ENCODE measurements around the gene UGT1A10.
"Not testable (repeated sequence)": the region's sequence is repeated elsewhere in the genome, so short reads cannot be mapped to it uniquely, and the experiment has no call there.

The UGT1A10 gene

DNA sequence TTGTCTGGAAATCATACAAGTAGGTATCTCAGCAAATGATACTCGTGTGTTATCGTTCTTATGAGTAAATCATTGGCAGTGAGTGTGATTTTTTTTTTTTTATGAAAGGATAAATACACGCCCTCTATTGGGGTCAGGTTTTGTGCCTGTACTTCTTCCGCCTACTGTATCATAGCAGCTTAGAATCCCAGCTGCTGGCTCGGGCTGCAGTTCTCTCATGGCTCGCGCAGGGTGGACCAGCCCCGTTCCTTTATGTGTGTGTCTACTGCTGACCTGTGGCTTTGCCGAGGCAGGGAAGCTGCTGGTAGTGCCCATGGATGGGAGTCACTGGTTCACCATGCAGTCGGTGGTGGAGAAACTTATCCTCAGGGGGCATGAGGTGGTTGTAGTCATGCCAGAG, at the start of gene UGT1A10:
Gene UGT1A10 (plus strand): TSS at position 143 of the 400 bp plus-strand sequence. CDS start 75 bp downstream, at position 218.
- DNase-seq = not testable (repeated sequence)

DNA sequence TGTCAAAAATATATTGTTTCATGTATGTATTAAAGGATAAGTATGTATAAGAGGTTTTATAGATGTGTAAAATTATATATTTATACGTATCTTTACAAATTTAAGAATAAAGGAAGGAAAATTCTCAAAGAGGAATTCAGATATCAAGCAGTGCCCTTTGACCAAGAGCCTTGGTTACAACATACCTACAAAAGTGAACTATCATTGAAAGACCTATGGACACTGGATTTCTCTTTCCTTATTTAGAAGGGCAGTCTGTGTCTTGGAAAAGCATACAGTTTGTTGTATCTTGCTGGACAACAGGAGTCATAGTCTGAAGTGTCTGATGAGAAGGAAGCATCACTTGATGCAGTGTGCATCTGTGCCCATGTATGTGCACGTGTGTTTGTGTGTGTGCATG, 47.8 kb upstream of the UGT1A10 start:
- no peak for DNase-seq

DNA sequence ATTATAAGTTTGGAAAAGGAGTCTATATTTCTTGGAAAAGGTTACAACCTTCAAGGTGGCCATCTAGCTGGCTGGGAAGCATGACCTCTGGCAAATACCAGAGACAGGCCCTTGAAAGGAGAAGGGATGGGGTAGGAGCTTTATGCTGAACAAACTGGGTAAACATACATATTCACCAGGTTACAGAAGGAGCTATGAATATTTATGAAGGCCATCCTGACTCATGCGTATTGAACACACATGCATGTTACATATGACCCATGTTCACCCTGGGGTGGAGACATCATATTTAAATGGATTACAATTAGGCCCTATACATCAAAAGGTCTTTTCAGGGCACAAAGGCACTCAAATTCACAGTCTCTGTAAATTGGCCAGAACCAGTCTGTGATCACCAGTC, 43.5 kb upstream of the UGT1A10 start:
- not testable (repeated sequence) for DNase-seq

DNA sequence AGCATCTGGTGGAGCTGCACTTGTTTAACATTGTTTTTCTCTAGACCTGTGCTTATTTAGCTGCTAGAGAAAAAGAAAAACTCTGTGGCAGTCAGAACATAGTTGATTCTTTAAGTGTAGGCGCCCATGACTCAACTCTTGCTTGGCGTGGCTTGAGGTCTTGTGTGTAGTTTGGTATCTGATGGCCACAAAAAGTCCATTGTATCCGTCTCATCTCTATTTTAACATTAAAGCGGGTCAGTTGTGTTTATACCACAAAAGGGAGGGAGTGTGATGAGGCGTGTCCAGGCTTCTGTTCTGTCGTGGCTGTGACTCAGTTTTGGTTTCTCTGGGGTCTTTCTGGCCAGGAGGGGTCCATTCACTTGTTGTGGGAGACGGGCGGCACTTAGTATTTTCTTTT, 43.0 kb upstream of the UGT1A10 start:
- DNase-seq = no peak

DNA sequence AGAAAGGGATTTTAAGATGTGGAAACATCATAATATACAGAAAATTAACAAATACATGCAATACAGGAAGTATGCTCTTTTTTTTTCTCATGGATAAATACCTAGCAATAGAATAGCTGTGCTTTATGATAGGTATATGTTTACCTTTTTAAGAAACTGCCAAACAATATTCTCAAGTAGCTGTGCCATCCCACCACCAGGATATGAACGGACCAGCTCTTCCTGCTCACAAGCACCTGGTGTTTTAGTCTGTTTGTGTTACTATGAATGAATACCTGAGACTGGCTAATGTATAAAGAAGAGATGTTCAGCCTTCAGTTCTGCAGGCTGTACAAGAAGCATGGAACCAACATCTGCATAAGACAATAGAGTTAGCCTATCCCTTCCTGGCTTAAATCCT, 38.7 kb upstream of the UGT1A10 start:
- DNase-seq = no peak

DNA sequence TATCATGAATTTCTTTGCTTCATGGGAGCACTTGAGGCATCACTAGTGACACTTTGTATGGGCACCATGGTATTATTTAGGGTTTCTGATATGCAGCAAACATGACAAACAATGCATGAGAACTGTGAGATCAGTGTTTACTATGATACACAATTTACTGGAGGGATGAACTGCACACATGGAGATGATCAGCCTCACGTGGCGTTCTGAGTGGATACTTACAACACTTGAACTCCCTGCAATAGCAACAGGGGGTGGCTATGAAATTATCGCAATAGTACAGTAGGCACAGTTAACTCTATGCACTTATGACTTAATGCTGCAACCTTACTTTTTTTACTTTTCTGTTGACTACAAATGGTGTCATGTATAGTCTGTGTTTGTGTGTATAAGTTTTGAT, 37.3 kb upstream of the UGT1A10 start:
- DNase-seq = no peak

DNA sequence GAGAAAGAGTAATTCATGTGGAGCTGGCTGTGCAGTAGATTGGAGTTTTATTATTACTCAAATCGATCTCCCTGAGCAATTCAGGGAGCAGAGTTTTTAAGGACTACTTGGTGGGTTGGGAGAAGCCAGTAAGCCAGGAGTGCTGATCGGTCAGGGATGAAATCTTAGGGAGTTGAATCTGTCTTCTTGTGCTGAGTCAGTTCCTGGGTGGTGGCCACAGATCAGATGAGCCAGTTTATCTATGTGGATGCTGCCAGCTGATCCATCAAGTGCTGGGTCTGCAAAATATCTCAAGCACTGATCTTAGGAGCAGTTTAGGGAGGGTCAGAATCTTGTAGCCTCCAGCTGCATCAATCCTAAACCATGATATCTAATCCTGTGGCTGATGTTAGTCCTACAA, 35.9 kb upstream of the UGT1A10 start:
- no peak for DNase-seq

DNA sequence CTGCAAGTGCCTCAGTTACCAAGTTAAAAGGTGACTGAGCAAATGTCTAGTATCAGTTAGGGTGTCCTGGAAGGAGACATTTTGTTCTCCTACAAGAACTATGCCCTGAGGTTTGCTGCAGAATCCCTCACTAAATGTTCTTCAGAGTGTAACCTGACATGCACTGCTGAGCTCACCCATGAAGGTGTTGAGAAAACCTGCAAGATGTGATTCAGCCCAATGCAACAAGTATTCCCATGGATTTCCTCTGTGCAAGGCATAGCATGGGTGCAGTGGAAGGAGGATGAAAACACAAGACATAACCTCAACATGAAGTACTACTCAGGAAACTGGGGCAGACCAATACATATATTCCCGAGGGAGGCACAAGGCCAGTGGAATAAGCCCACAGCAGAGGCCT, 34.2 kb upstream of the UGT1A10 start:
- DNase-seq = no peak

DNA sequence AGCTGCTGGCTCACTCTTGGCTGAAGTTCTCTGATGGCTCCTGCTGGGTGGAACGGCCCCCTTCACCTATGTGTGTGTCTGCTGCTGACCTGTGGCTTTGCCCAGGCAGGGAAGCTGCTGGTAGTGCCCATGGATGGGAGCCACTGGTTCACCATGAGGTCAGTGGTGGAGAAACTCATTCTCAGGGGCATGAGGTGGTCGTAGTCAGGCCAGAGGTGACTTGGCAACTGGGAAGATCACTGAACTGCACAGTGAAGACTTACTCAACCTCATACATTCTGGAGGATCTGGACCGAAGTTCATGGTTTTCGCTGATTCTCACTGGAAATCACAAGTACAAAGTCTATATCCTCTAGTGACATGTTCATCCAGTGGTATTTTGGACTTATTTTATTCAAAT, 32.7 kb upstream of the UGT1A10 start:
- DNase-seq = no peak

DNA sequence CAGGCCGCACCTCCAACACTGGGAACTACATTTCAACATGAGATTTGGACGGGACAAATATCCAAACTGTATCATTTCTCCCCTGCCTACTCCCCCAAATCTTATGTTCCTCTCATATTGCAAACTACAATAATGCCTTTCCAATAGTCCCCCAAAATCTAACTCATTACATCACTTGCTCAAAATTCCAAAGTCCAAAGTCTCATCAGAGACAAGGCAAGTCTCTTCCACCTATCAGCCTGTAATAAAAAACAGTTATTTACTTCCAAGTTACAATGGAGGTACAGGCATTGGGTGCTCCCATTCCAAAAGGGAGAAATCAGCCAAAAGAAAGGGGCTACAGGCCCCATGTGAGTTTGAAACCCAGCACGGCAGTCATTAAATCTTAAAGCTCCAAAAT, 31.4 kb upstream of the UGT1A10 start:
- DNase-seq = no peak

DNA sequence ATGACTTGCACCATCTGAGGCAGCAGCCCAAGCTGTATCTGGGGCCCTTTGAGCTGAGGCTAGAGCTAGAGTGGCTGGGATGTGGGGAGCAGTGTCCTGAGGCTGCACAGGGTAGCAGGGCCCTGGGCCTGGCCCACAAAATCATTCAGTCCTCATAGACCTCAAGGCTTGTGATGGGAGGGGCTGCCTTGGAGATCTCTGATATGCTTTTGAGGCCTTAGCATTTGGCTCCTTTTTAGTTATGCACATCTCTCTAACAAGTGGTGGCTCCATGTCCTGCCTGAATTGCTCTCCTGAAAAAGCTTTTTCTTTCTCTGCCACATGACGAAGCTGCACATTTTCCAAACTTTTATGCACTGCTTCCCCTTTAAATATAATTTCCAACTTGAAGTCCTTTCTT, 30.6 kb upstream of the UGT1A10 start:
- no peak for DNase-seq

DNA sequence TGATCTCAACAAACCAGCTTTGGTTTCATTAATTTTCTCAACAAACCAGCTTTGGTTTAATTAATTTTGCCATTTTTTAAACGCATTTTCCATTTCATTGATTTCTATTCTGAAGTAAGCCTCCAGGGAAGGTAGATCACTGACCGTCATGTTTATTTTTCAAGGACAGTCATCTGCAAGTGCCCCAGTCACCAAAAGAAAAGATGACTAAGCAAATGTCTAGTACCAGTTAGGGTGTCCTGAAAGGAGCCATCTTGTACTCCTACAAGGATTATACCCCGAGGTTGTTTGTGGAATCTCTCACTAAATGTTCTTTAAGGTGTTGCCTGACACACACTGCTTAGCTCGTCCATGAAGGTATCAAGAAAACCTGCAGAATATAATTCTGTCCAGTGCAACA, 25.0 kb upstream of the UGT1A10 start:
- no peak for DNase-seq

DNA sequence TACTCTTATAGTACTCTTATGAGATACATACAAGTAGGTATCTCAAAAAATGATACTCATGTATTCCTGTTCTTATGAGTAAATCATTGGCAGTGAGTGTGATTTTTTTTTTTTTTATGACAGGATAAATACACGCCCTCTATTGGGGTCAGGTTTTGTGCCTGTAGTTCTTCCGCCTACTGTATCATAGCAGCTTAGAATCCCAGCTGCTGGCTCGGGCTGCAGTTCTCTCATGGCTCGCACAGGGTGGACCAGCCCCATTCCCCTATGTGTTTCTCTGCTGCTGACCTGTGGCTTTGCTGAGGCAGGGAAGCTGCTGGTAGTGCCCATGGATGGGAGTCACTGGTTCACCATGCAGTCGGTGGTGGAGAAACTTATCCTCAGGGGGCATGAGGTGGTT, 18.8 kb upstream of the UGT1A10 start, which contains the start of gene UGT1A8:
Gene UGT1A8 (plus strand): TSS at position 158 of the 400 bp plus-strand sequence. CDS start 75 bp downstream, at position 233.
- DNase-seq = not testable (repeated sequence)

DNA sequence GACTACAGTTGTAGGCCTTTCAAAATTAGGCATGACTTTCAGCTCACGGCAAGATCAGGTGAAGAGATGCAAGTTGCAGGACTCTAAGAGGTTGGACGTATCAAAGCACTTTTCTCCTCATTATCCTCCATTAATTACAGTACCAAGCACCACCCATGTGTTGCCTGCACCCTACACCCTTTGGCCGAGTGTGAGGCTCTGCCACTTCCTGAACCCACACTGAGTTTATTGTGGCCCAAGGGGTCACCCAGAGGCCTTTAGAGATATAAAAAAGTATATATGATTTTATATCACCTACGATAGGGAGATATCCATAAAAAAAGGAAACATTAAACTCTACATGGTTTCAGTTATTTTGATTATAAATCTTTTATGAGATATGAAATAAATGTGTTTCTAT, 16.0 kb upstream of the UGT1A10 start:
- DNase-seq = no peak

DNA sequence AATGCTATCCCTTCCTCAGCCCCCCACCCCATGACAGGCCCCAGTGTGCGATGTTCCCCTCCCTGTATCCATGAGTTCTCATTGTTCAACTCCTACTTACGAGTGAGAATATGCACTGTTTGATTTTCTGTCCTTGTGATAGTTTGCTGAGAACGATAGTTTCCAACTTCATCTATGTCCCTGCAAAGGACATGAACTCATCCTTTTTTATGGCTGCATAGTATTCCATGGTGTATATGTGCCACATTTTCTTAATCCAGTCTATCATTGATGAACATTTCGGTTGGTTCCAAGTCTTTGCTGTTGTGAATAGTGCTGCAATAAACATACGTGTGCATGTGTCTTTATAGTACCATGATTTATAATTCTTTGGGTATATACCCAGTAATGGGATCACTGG, 14.4 kb upstream of the UGT1A10 start:
- not testable (repeated sequence) for DNase-seq

DNA sequence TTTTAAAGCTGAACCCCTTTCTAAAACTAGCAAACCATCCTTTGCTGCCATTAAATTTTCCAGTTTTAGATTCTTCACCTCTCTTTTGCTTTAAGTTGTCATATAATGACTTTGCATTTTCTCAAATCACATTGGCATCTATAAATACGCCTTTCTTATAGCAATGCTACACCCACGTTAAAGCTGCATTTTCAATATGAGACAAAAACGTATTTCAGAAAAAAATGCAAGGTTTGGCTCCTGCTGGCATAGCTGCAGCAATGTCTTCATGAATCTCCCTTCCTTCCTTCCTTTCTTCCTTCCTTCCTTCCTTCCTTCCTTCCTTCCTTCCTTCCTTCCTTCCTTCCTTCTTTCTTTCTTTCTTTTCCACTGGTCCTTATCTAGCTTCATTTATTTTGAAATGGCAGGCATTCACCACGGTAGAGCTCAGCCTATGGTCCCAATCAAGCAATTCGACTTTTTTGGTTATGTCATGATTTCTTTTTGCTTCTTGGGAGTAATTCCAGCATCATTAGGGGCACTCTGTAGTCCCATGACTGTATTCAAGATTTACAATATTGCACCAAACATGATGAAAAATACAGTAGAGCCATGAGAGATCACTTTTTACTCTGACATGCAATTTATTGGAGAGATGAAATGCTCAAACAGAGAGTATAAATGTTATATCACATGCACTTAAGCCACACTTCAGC, 8.8 kb upstream of the UGT1A10 start:
- no peak for DNase-seq

DNA sequence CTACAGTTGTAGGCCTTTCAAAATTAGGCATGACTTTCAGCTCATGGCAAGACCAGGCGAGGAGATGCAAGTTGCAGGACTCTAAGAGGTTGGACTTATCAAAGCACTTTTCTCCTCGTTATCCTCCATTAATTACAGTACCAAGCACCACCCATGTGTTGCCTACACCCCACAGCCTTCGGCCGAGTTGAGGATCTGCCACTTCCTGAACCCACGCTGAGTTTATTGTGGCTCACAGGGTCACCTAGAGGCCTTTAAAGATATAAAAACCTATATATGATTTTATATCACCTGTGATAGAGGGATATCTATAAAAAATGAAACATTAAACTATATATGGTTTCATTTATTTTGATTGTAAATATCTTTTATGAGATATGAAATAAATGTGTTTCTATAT, 2.6 kb downstream of the UGT1A10 start:
- DNase-seq = no peak

DNA sequence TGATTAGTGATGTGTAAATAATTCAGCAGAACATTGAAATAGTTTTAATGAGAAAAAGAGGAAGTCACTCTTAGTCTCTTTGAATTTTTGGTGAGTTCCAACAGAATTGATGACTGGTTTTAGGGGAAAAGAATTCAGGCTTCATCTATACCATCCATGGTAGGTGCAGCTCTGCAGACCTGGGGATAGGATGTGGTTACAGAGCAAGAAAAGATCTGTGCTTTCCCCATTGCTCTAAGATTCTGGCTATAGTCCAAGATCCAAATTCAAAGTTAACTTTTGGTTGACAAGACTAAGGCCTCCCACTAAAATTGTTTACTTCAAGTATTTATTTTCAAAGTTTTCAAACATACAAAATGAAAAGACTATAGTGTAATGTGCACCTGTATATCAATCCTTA, 3.6 kb downstream of the UGT1A10 start:
- DNase-seq = no peak

DNA sequence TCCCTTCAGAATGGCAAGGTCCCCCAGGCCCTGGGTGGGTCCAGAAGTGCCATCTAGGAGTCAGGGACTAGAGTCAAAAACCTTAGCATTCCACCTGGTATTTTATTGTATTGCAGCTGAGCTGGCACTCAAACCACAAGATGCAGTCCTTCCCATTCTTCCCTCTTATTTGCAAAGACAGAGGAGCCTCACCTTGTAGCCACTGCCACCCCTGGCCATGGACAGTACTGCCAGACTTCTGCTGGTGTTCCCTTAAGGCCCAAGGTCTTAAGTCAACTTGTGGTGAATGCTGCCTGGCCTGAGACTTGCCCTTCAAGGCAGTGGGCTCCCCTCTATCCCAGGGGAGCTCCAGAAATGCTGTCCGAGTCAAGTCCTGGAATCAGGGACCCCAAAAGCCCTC, 6.9 kb downstream of the UGT1A10 start:
- DNase-seq = no peak

DNA sequence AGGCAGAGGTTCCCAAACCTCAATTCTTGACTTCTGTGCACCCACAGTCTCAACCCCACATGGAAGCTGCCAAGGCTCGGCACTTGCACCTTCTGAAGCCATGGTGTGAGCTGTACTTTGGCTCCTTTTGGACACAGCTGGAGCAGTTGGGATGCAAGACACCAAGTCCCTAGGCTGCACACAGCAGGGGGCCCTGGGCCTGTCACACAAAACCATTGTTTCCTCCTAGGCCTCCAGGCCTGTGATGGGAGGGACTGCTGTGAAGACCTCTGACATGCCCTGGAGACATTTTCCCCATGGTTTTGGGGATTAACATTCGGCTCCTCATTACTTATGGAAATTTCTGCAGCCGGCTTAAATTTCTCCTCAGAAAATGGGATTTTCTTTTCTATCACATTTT, 9.8 kb downstream of the UGT1A10 start:
- not testable (repeated sequence) for DNase-seq

DNA sequence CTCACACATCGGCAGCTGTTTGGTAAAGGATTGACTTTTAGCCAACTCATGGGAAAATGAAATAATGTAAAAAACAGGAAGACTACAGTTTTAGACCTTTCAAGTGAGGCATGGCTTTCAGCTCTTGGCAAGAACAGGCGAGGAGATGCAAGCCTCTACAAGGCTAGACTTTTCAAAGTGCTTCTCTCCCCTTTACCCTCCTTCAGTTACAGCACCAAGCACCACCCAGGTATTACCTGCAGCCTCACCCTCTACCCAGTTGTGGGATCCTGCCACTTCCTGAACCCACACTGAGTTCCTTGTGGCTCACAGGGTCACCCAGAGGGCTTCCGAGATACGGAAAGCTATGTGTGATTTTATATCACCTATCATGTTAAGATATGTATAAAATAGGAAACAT, 14.7 kb downstream of the UGT1A10 start:
- no peak for DNase-seq

DNA sequence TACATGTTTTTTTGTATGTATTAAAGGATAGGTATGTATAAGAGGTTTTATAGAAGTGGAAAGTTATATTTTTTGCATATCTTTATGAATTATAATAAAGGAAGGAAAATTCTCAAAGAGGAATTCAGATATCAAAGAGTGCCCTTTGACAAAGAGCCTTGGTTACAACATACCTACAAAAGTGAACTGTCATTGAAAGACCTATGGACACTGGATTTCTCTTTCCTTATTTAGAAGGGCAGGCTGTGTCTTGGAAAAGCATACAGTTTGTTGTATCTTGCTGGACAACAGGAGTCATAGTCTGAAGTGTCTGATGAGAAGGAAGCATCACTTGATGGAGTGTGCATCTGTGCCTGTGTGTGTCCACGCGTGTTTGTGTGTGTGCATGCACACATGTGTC, 15.2 kb downstream of the UGT1A10 start:
- DNase-seq = no peak

DNA sequence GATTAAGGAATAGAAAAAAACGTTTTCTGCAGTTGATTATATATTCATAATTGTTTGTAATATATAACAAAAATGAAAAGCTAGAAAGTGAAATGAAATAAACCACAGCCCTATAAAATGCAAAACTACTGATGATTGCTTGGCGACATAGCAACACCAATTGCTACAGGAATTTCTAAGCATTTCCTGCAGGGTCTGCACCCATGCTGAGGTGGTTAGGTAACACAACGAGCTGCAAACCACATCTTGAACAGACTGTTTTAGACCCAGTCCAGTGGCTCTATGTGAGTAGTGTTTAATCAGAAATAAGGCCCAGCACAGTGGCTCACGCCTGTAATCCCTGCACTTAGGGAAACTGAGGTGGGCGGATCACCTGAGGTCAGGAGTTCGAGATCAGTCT, 18.3 kb downstream of the UGT1A10 start:
- no peak for DNase-seq

DNA sequence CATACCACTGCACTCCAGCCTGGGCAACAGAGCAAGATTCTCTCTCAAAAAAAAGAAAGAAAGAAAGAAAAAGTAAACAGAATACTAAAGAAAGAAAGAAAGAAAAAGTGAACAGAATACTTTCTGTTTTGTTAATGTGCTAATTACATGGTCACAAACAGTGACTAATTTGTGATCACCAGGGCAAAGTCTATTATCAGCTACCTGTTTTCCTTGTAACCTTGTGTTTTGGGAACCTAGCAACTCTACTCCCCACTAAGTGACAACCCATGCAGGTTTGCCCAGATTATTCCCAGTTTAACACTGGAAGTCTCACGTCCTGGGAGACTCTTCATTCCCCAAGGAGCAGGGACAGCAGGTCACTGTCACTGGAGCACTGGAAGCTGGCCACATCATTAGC, 18.8 kb downstream of the UGT1A10 start:
- no peak for DNase-seq

DNA sequence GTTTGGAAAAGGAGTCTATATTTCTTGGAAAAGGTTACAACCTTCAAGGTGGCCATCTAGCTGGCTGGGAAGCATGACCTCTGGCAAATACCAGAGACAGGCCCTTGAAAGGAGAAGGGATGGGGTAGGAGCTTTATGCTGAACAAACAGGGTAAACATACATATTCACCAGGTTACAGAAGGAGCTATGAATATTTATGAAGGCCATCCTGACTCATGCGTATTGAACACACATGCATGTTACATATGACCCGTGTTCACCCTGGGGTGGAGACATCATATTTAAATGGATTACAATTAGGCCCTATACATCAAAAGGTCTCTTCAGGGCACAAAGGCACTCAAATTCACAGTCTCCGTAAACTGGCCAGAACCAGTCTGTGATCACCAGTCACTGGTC, 19.7 kb downstream of the UGT1A10 start:
- not testable (repeated sequence) for DNase-seq
